IMR-90 (cell line): ENCODE measurements around the gene SUGCT. TPM values are rescaled to one million over a fixed set of nuclear protein-coding genes. Genes with fewer than 3 reads are reported as not detected.

Experiments used
- ATAC-seq: fragments of 200-7000 bp; cut with Tn5 transposase; 2 replicates; pipeline ENCODE4 v1.9.1; 2020; ENCODE audit warnings: low read depth, mild to moderate bottlenecking, moderate library complexity
- BruUV-seq: library from RNA; stranded (reverse); fragments of 400-500 nt; replicated peaks from 2 replicates; lab custom pipeline; 2021; lab: Mats Ljungman, UMichigan
- CTCF ChIA-PET: fragments of 300-600 bp; formaldehyde crosslinking; extraction: SDS; loops from one replicate; lab custom pipeline; 2021; ENCODE audit warnings: antibody characterized with exemption; lab: Yijun Ruan, JAX
- POLR2A ChIA-PET: fragments of 300-600 bp; sonication (Branson Sonifier 250); formaldehyde crosslinking; loops from one replicate; lab custom pipeline; 2022; ENCODE audit warnings: antibody characterized with exemption; ENCODE audit not compliant: unreplicated experiment; lab: Charles Lee
- DNase-seq: peaks from one replicate; pipeline ENCODE4 v3.0.0; 2013
- H2AFZ ChIP-seq: replicated peaks from 2 replicates; pipeline ENCODE3; 2013; ENCODE audit warnings: low read length, mild to moderate bottlenecking; ENCODE audit not compliant: poor library complexity
- H2AK5ac ChIP-seq: 2 replicates; pipeline ENCODE4 v1.6.1; 2013; ENCODE audit warnings: low read depth, low read length, inconsistent platforms
- H2AK9ac ChIP-seq: replicated peaks from 2 replicates; pipeline ENCODE3; 2013; ENCODE audit warnings: mild to moderate bottlenecking, low read depth, low read length, moderate library complexity; ENCODE audit not compliant: poor library complexity
- H2BK120ac ChIP-seq: 2 replicates; pipeline ENCODE4 v1.6.1; 2013; ENCODE audit warnings: low read depth, low read length, inconsistent platforms
- H2BK15ac ChIP-seq: 3 replicates; pipeline ENCODE4 v1.6.1; 2013; ENCODE audit warnings: low read depth, low read length, inconsistent platforms
- H2BK20ac ChIP-seq: 2 replicates; pipeline ENCODE4 v1.6.1; 2013; ENCODE audit warnings: low read depth, mild to moderate bottlenecking, inconsistent platforms, low read length, moderate library complexity
- H2BK5ac ChIP-seq: 2 replicates; pipeline ENCODE4 v1.6.1; 2013; ENCODE audit warnings: mild to moderate bottlenecking, low read depth, low read length, inconsistent platforms; ENCODE audit not compliant: poor library complexity, severe bottlenecking
- H3K14ac ChIP-seq: replicated peaks from 2 replicates; pipeline ENCODE4 v1.6.1; 2013; ENCODE audit warnings: low read depth, low read length, inconsistent platforms
- H3K18ac ChIP-seq: 2 replicates; pipeline ENCODE4 v1.6.1; 2013; ENCODE audit warnings: low read depth, low read length, control low read depth
- H3K23ac ChIP-seq: 2 replicates; pipeline ENCODE4 v1.6.1; 2013; ENCODE audit warnings: low read depth, low read length, inconsistent platforms
- H3K27ac ChIP-seq: 2 replicates; pipeline ENCODE4 v1.5.1; 2013; ENCODE audit warnings: mild to moderate bottlenecking, control low read depth, low read length; ENCODE audit not compliant: insufficient read depth
- H3K27me3 ChIP-seq: 2 replicates; pipeline ENCODE4 v1.6.1; 2013; ENCODE audit warnings: low read length; ENCODE audit not compliant: control insufficient read depth, insufficient read depth
- H3K36me3 ChIP-seq: 2 replicates; pipeline ENCODE4 v1.6.1; 2013; ENCODE audit warnings: low read length, mixed read lengths; ENCODE audit not compliant: control insufficient read depth, insufficient read depth
- H3K4ac ChIP-seq: 2 replicates; pipeline ENCODE4 v1.6.1; 2013; ENCODE audit warnings: low read depth, low read length, inconsistent platforms
- H3K4me1 ChIP-seq: 2 replicates; pipeline ENCODE4 v1.6.1; 2013; ENCODE audit warnings: low read length, mixed read lengths; ENCODE audit not compliant: control insufficient read depth, insufficient read depth
- H3K4me2 ChIP-seq: 2 replicates; pipeline ENCODE4 v1.6.1; 2013; ENCODE audit warnings: low read depth, mild to moderate bottlenecking, control low read depth, low read length, moderate library complexity
- H3K4me3 ChIP-seq: 2 replicates; pipeline ENCODE4 v1.5.1; 2013; ENCODE audit warnings: low read depth, mild to moderate bottlenecking, control low read depth, low read length, moderate library complexity; ENCODE audit not compliant: insufficient read depth
- H3K56ac ChIP-seq: 2 replicates; pipeline ENCODE4 v1.6.1; 2013; ENCODE audit warnings: low read length, inconsistent platforms; ENCODE audit not compliant: insufficient read depth; ENCODE audit errors: extremely low read depth
- H3K79me1 ChIP-seq, 2 experiments: 2 replicates each; pipeline ENCODE4 v1.6.1; 2013; ENCODE audit warnings: low read length in 2 of 2, inconsistent platforms in 1 of 2, low read depth in 1 of 2
- H3K9ac ChIP-seq: 2 replicates; pipeline ENCODE4 v1.6.1; 2013; ENCODE audit warnings: low read depth, low read length, control low read depth
- H3K9me1 ChIP-seq: 2 replicates; pipeline ENCODE4 v1.6.1; 2013; ENCODE audit warnings: low read length, inconsistent platforms; ENCODE audit not compliant: insufficient read depth
- H3K9me3 ChIP-seq: 2 replicates; pipeline ENCODE4 v1.6.1; 2013; ENCODE audit warnings: low read length; ENCODE audit not compliant: control insufficient read depth, insufficient read depth
- H4K20me1 ChIP-seq: 2 replicates; pipeline ENCODE4 v1.6.1; 2013; ENCODE audit warnings: low read length, inconsistent platforms; ENCODE audit not compliant: insufficient read depth
- H4K5ac ChIP-seq: 2 replicates; pipeline ENCODE4 v1.6.1; 2013; ENCODE audit warnings: mild to moderate bottlenecking, low read depth, low read length, control low read depth
- H4K8ac ChIP-seq, 2 experiments: 2 replicates each; pipeline ENCODE4 v1.6.1; 2013; ENCODE audit warnings: low read depth in 2 of 2, low read length in 2 of 2, control low read depth in 1 of 2, inconsistent platforms in 1 of 2
- H4K91ac ChIP-seq: 2 replicates; pipeline ENCODE4 v1.6.1; 2013; ENCODE audit warnings: low read depth, low read length, inconsistent platforms; ENCODE audit not compliant: insufficient read depth
- ELK1 ChIP-seq: fragments of 150-350 bp; IDR thresholded peaks from 2 replicates; pipeline ENCODE4 v1.6.1; 2016; ENCODE audit warnings: low read depth, mild to moderate bottlenecking, low read length, moderate library complexity, borderline replicate concordance
- MAZ ChIP-seq: IDR thresholded peaks from 2 replicates; pipeline ENCODE4 v1.6.1; 2012; ENCODE audit warnings: low read depth, mild to moderate bottlenecking, low read length, improper control_type of control experiment, moderate library complexity, borderline replicate concordance
- NFE2L2 ChIP-seq: fragments of 150-350 bp; IDR thresholded peaks from 2 replicates; pipeline ENCODE4 v1.6.1; 2016; ENCODE audit warnings: low read depth, mild to moderate bottlenecking, low read length
- RAD21 ChIP-seq: IDR thresholded peaks from 2 replicates; pipeline ENCODE4 v1.6.1; 2012; ENCODE audit warnings: low read length, improper control_type of control experiment
- RCOR1 ChIP-seq: IDR thresholded peaks from 2 replicates; pipeline ENCODE4 v1.6.1; 2012; ENCODE audit warnings: mild to moderate bottlenecking, low read length, improper control_type of control experiment; ENCODE audit not compliant: insufficient replicate concordance
- WGBS, 2 experiments: methylation state at CpG; one replicate each; pipeline versions ENCODE4 v1.1.5 to v1.1.7; 2013; ENCODE audit warnings: missing lambda C conversion rate in 2 of 2; ENCODE audit not compliant: insufficient read length in 1 of 2; ENCODE audit errors: extremely low coverage in 2 of 2; 5-methylcytosine and 5-hydroxymethylcytosine counted together
- dilution Hi-C: fragments of 300-500 bp; cut with HindIII; formaldehyde crosslinking; loops from one replicate; pipeline ENCODE4 v1.14.3; 2018; ENCODE audit warnings: low sequenced_read_pairs; ENCODE audit not compliant: unreplicated experiment
- in situ Hi-C: fragments of 300-500 bp; cut with MboI; formaldehyde crosslinking; loops from 3 replicates; pipeline ENCODE4 v1.14.3; 2019; ENCODE audit warnings: low sequenced_read_pairs, inconsistent platforms, mixed read lengths
- intact Hi-C: fragments of 100-400 bp; cut with micrococcal nuclease; formaldehyde crosslinking; loops from 2 replicates; pipeline ENCODE4 v1.10.0; 2022
- polyA plus RNA-seq, 3 experiments: library from polyadenylated mRNA; depleted of rRNA; stranded (reverse); fragments of >200 nt; gene quantifications; 2 replicates each; pipeline ENCODE4 v1.2.3, GENCODE V29; 2012; ENCODE audit warnings: low replicate concordance in 1 of 3
- total RNA-seq: library from RNA; depleted of rRNA; stranded (reverse); fragments of >200 nt; gene quantifications from 2 replicates; pipeline ENCODE4 v1.2.3, GENCODE V29; 2012

The SUGCT gene
- total and polyA plus RNA-seq, 2 of the 4 experiments (the other 2 are of a cell fraction), result 5.9 to 8.3 TPM

GRCh38 chr7:40418448-40418847 is 283.6 kb downstream of the SUGCT start:
- dilution Hi-C loops, result no loop called here
- CTCF ChIA-PET, result interaction anchor here (1.4 kb wide), 1 partner anchor 11 kb away, joined by 3 read pairs; no protein-coding TSS in a partner anchor
- no peak overlapping the region for H4K91ac ChIP-seq

More at GRCh38 chr7:40418448-40418847, 283.6 kb downstream of the SUGCT start:
- Histone ChIP-seq H2BK15ac (no peak overlapping the region), H3K23ac (no peak overlapping the region), H3K9me3 (no peaks in the 10 kb centered on the region), H2AK9ac (no peak overlapping the region), H3K4me3 (no peak overlapping the region), H3K4ac (no peak overlapping the region), H3K27ac (no peak overlapping the region), H2AFZ (no peak overlapping the region), H3K79me1 (no peaks in the 10 kb centered on the region), H4K8ac (no peak overlapping the region), H2BK120ac (no peak overlapping the region), H3K9ac (no peak overlapping the region), H4K20me1 (no peaks in the 10 kb centered on the region), H3K36me3 (no peaks in the 10 kb centered on the region), H3K27me3 (no peaks in the 10 kb centered on the region), H3K14ac (no peak overlapping the region), H3K18ac (no peak overlapping the region), H2AK5ac (no peak overlapping the region), H3K9me1 (no peaks in the 10 kb centered on the region; the same call in 1 of the 2 replicates), H2BK20ac (no peak overlapping the region), H3K4me2 (no peak overlapping the region), H4K5ac (no peak overlapping the region), H2BK5ac (no peak overlapping the region), H3K4me1 (no peaks in the 10 kb centered on the region), H3K56ac (no peak overlapping the region)
- DNase-seq (no peak), ATAC-seq (no peak)
- no CpG with 5 or more reads among the region's 1 CpG for WGBS, 2 experiments
- no TSS peak for BruUV-seq
- POLR2A ChIA-PET, result no interaction called here
- in situ Hi-C loops (no loop called here), intact Hi-C loops (no loop called here)
- TF ChIP-seq MAZ, result no peak
- TF ChIP-seq ELK1, result no peak
- no peak for TF ChIP-seq RCOR1
- no peak for TF ChIP-seq RAD21
- no peak for TF ChIP-seq NFE2L2
